Spleen (tissue), 11 donors: ENCODE measurements around the gene PUS7. TPM values are rescaled to one million over a fixed set of nuclear protein-coding genes. Genes with fewer than 3 reads are reported as not detected.

Experiments
- DNase-seq: peaks from one replicate; pipeline ENCODE4 v3.0.0-alpha.2; 2020
- H3K27ac ChIP-seq, 8 donors: fragments of 200-600 bp; sonication (generic) in 7 of 8; 1 replicate in 4 of 8; 2 replicates in 4 of 8; pipeline versions ENCODE4 v1.5.0 to v1.8.0; 2016 to 2021; ENCODE audit warnings: inconsistent platforms in 4 of 8, mild to moderate bottlenecking in 4 of 8, moderate library complexity in 1 of 8
- H3K27me3 ChIP-seq, 7 donors: fragments of 200-600 bp; sonication (generic) in 6 of 7; replicated peaks in 1 of 7; 1 replicate in 4 of 7; 2 replicates in 3 of 7; pipeline versions ENCODE4 v1.5.0 to v1.8.0; 2016 to 2021; ENCODE audit warnings: inconsistent platforms in 3 of 7, mild to moderate bottlenecking in 1 of 7
- H3K36me3 ChIP-seq, 6 donors: fragments of 200-600 bp; sonication (generic) in 5 of 6; 1 replicate in 4 of 6; 2 replicates in 2 of 6; pipeline versions ENCODE4 v1.5.0 to v1.8.0; 2016 to 2021; ENCODE audit warnings: inconsistent platforms in 2 of 6
- H3K4me1 ChIP-seq, 6 donors: fragments of 200-600 bp; sonication (generic) in 5 of 6; 1 replicate in 3 of 6; 2 replicates in 3 of 6; pipeline versions ENCODE4 v1.5.0 to v1.8.0; 2016 to 2021; ENCODE audit warnings: inconsistent platforms in 3 of 6
- H3K4me3 ChIP-seq, 8 donors: fragments of 200-600 bp; sonication (generic) in 7 of 8; 1 replicate in 4 of 8; 2 replicates in 4 of 8; pipeline versions ENCODE4 v1.5.0 to v1.8.0; 2016 to 2021; ENCODE audit warnings: inconsistent platforms in 4 of 8, mild to moderate bottlenecking in 4 of 8, moderate library complexity in 2 of 8
- H3K9me3 ChIP-seq, 8 donors: fragments of 200-600 bp; sonication (generic) in 7 of 8; 1 replicate in 4 of 8; 2 replicates in 4 of 8; pipeline versions ENCODE4 v1.5.0 to v1.8.0; 2016 to 2021; ENCODE audit warnings: inconsistent platforms in 4 of 8
- CTCF ChIP-seq, 11 experiments: fragments of 200-600 bp in 7 of 11; fragments of 450-650 bp in 4 of 11; sonication (generic) in 4 of 11; IDR thresholded peaks in 8 of 11; conservative IDR thresholded peaks in 3 of 11; 1 replicate in 7 of 11; 2 replicates in 4 of 11; pipeline versions ENCODE4 v1.4.0 to v1.8.0; 2016 to 2021; ENCODE audit warnings: antibody characterized with exemption in 11 of 11, inconsistent platforms in 4 of 11, mild to moderate bottlenecking in 1 of 11
- POLR2A ChIP-seq, 3 donors: fragments of 450-650 bp; IDR thresholded peaks; one replicate each; pipeline ENCODE4 v1.5.1; 2017; ENCODE audit warnings: antibody characterized with exemption in 3 of 3, mild to moderate bottlenecking in 1 of 3
- POLR2AphosphoS5 ChIP-seq, 3 donors: sonication (generic); formaldehyde crosslinking; IDR thresholded peaks; one replicate each; pipeline ENCODE4 v1.5.1; 2017; ENCODE audit warnings: antibody characterized with exemption in 3 of 3
- WGBS, 5 donors: extraction: QIAGEN DNeasy Blood & Tissue Kit in 3 of 5; methylation state at CpG; one replicate each; pipeline versions ENCODE4 v1.1.5 to v1.1.7; 2013 to 2018; 5-methylcytosine and 5-hydroxymethylcytosine counted together
- intact Hi-C: fragments of 100-400 bp; cut with DNase I; formaldehyde crosslinking; loops from one replicate; pipeline ENCODE4 v1.15.0; 2023; ENCODE audit warnings: low total_unique reads
- polyA plus RNA-seq, 3 donors: library from polyadenylated mRNA; stranded (reverse); fragments of 200-250 nt; gene quantifications; one replicate each; pipeline ENCODE4 v1.2.1, GENCODE V29; 2013
- total RNA-seq, 7 donors: library from RNA; depleted of rRNA in 3 of 7; stranded (reverse); fragments of >200 nt in 3 of 7; fragmentation: NEBNext Ultra II Directional in 4 of 7; extraction: Animal tissue kit (Norgen Biotek cat#: 25700) in 4 of 7; gene quantifications; one replicate each; pipeline versions ENCODE4 v1.1.0 to v1.2.1, GENCODE V29; 2016 to 2021
- donor health status: healthy with polysubstance abuse.
- donor health status: DM: no; HTN: no; CAD: no; lungs with moderate emphysema.
- donor health status: DM: no; HTN: no; CAD: no.
- donor health status: Bipolar disorder and iron deficiency.
- donor health status: healthy.
- donor health status: DM: no; HTN: no; CAD: no.
- donor health status: DM: yes; HTN: yes; CAD: no.

Gene PUS7
- total and polyA plus RNA-seq, 10 donors: 1.5 to 10.1 (median 6.3) TPM

DNA sequence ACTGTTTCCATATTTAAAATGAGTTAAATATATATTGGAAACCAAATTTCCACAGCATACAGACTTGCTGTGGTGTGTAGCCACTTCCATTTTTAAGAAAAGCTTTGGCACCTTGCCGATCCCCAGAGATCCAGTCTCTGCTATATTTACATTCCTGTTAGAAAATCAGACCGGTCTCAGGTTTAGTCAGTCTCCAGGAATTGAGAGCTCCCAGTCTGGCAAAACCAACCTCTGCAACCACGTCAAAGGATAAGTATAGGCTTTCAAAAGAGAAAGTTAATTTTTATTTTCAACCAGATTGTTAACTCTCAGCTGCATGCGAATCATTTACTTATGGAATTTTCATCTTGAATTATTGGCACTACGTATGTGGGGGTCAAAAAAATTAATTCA lies 28.2 kb downstream of the PUS7 start:
- intact Hi-C loops: no loop called here

GRCh38 chr7:105493196-105493922 lies 28.7 kb downstream of the PUS7 start:
- no peak for DNase-seq
- Histone ChIP-seq H3K9me3 (no peaks in the 10 kb centered on the region), H3K27ac (no peak overlapping the region), H3K27me3 (no peaks in the 10 kb centered on the region), H3K4me1 (peaks cover 0 to 3% (median 0%) of the 10 kb centered on the region in 6 donors), H3K4me3 (no peak overlapping the region), H3K36me3 (no peaks in the 10 kb centered on the region)
- WGBS, 5 donors: 87 to 94% (median 89%) methylated on average over 7 of the region's 7 CpGs
- intact Hi-C loops: no loop called here
- no peak for TF ChIP-seq POLR2A (IDR thresholded peaks at IDR 0.05)
- TF ChIP-seq POLR2AphosphoS5 (IDR thresholded peaks at IDR 0.05): no peak
- no peak for TF ChIP-seq CTCF (IDR thresholded peaks at IDR 0.05 in 8 of 11, conservative IDR thresholded peaks at IDR 0.05 in 3 of 11)

More for the DNA sequence above, 28.2 kb downstream of the PUS7 start:
- H3K36me3 ChIP-seq: no peaks in the 10 kb centered on the region
- H3K4me3 ChIP-seq: no peak overlapping the region
- H3K27ac ChIP-seq: no peak overlapping the region
- WGBS, 5 donors: 93 to 99% (median 96%) methylated on average over 5 of the region's 5 CpGs
- no peaks in the 10 kb centered on the region for H3K4me1 ChIP-seq
- no peak for DNase-seq
- no peaks in the 10 kb centered on the region for H3K27me3 ChIP-seq
- H3K9me3 ChIP-seq: no peaks in the 10 kb centered on the region
- no peak for TF ChIP-seq POLR2A (IDR thresholded peaks at IDR 0.05)
- TF ChIP-seq POLR2AphosphoS5 (IDR thresholded peaks at IDR 0.05): no peak
- no peak for TF ChIP-seq CTCF (IDR thresholded peaks at IDR 0.05 in 8 of 11, conservative IDR thresholded peaks at IDR 0.05 in 3 of 11)

GRCh38 chr7:105489409-105489808 lies 32.7 kb downstream of the PUS7 start:
- Histone ChIP-seq H3K4me3 (no peak overlapping the region), H3K27ac (no peak overlapping the region), H3K9me3 (no peaks in the 10 kb centered on the region), H3K36me3 (peaks cover 0 to 12% (median 1%) of the 10 kb centered on the region in 6 donors), H3K27me3 (no peaks in the 10 kb centered on the region), H3K4me1 (peaks cover 4 to 17% (median 11%) of the 10 kb centered on the region in 6 donors)
- no peak for TF ChIP-seq POLR2A (IDR thresholded peaks at IDR 0.05)
- TF ChIP-seq CTCF (IDR thresholded peaks at IDR 0.05 in 8 of 11, conservative IDR thresholded peaks at IDR 0.05 in 3 of 11): no peak
- no peak for TF ChIP-seq POLR2AphosphoS5 (IDR thresholded peaks at IDR 0.05)
- 92 to 98% (median 95%) methylated on average over 3 of the region's 3 CpGs for WGBS, 5 donors
- intact Hi-C loops: no loop called here
- DNase-seq: no peak
